Retinal pigment epithelial cell (primary cell): ENCODE results near the gene PPA1.
A peak's percentile ranks its signal among the peaks of the same experiment; 100 is the strongest.

ENCODE experiments used
- DNase-seq: peaks from one replicate; pipeline ENCODE4 v3.0.0-alpha.2; 2010; ENCODE audit warnings: low read depth
- H3K4me3 ChIP-seq: 2 replicates; pipeline ENCODE4 v1.5.1; 2011; ENCODE audit warnings: mild to moderate bottlenecking, low read length, control low read depth, moderate library complexity
- CTCF ChIP-seq: conservative IDR thresholded peaks from 2 replicates; pipeline ENCODE4 v1.5.1; 2011; ENCODE audit warnings: low read depth, low read length, control low read depth, inconsistent platforms

The PPA1 gene

GRCh38 chr10:70174058-70174741, 59.0 kb downstream of the PPA1 start:
- no peak for DNase-seq
- no peak overlapping the region for H3K4me3 ChIP-seq
- no peak for TF ChIP-seq CTCF

- peak overlapping the region; percentile 99 for H3K4me3 ChIP-seq
- no peak for DNase-seq
- no peak for TF ChIP-seq CTCF
Measured at GRCh38 chr10:70169649-70170364, 63.4 kb downstream of the PPA1 start.

GRCh38 chr10:70169011-70169410, 64.2 kb downstream of the PPA1 start:
- no peak for DNase-seq
- TF ChIP-seq CTCF = no peak
- peak overlapping the region; percentile 99 for H3K4me3 ChIP-seq

GRCh38 chr10:70167246-70167645, 66.0 kb downstream of the PPA1 start:
- DNase-seq = no peak
- TF ChIP-seq CTCF = no peak
- H3K4me3 ChIP-seq = no peak overlapping the region

- no peak for DNase-seq
- no peak overlapping the region for H3K4me3 ChIP-seq
- no peak for TF ChIP-seq CTCF
Measured at GRCh38 chr10:70166394-70166793, 66.8 kb downstream of the PPA1 start.

- H3K4me3 ChIP-seq = no peak overlapping the region
- no peak for DNase-seq
- TF ChIP-seq CTCF = no peak
Measured at GRCh38 chr10:70164163-70164562, 69.1 kb downstream of the PPA1 start.

GRCh38 chr10:70163448-70163847, 69.8 kb downstream of the PPA1 start:
- no peak for DNase-seq
- no peak for TF ChIP-seq CTCF
- H3K4me3 ChIP-seq = no peak overlapping the region
